HG02798 (cell line): Measurements from ENCODE around the gene PRM2.

ENCODE experiments used
- ATAC-seq: cut with Tn5 transposase; IDR thresholded peaks from one replicate; pipeline ENCODE4 v1.9.1; 2021; ENCODE audit warnings: mild to moderate bottlenecking; ENCODE audit not compliant: unreplicated experiment, poor library complexity

Gene PRM2

GRCh38 chr16:11276143-11276895 is at the start of gene PRM2:
Gene PRM2, minus strand, starts transcription at chr16:11276480. Its CDS starts 110 bp downstream, at chr16:11276370.
- ATAC-seq, result no peak

DNA sequence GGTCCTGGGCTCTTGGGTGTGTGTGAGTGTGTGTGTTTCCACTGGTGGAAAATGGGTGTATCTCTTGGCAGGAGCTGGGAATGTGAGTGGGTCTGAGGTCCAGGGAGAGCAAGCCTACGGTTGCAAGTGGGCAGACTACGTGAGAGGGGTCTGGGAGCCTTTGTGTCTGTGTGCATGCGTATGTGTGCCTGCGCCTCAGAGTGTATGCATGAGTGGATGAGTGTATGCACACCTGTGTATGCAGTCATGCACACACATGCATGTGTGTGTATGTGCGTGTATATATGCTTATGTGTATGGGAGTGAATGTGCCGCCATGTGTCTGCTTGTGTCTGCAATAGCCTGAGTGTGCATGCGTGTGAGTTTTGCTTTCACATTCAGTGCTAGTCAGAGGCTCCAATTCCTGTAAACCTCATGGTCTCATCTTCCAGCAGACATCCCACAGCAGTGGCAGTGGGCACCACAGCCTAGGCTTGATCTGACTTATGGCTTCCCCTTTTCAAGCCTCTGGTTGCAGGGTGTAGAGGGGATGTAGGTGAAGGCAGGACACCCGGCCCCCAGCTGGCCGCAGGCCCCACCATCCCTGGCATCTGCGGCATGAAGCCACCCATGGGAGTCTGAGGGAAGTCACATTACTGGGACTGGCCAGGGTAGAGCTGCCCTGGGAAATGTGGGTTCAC is 49.3 kb upstream of the PRM2 start:
- ATAC-seq, result no peak

DNA sequence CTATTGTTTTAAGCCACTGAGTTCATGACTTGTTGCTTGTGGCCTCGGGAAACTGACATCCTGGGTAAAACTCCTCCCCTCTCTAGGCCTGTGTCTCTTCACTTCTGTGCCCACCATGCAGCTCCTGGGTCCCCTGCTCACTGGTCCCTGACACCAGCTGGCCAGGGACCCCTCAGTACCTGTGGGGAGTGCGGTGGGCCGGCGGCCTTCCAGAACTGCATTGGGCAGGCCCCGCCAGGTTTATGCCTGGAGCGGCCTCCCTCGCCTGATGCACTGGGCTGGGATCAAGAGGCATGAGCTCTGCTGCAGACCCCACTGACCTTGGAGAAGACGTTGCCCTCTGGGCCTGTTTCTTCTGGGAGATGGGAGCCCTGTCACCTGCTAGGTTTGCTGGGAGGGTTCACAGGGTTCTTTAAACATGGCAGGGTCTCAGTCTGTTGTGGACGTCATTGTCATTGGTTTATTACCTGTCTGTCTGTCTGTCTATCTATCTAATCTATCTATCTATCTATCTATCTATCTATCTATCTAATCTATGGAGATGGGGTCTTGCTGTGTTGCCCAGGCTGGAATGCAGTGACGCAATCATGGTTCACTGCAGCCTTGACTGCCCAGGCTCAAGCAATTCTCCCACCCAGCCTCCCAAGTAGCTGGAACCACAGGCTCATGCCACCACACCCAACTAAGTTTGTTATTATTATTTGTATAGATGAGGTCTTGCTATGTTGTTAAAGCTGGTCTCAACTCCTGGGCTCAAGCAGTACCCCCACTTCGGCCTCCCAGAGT is 47.5 kb upstream of the PRM2 start:
- ATAC-seq, result no peak

DNA sequence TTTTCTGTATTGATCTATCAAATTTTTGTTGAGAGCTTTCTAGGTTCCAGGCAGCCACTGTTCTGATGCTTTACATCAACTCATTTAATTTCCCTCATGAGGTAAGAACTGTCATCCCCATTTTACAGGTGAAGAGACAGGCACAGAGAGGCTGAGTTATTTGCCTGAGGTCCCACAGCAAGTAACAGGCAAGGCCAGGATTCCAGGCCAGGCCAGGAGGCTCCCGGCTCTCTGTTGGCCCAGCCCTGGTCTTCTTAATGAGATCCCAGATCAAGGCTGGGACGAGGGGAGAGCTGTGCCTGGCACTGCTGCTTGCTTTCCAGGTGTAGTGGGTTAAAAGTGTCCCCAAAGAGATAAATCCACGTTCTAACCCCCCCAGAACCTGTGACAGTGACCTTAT is 46.5 kb upstream of the PRM2 start:
- ATAC-seq, result no peak

- no peak for ATAC-seq
Observed at GRCh38 chr16:11321662-11322061, 45.4 kb upstream of the PRM2 start.

- ATAC-seq, result no peak
Observed at GRCh38 chr16:11320170-11320569, 43.9 kb upstream of the PRM2 start.

GRCh38 chr16:11319529-11320146 is 43.4 kb upstream of the PRM2 start:
- ATAC-seq, result no peak

DNA sequence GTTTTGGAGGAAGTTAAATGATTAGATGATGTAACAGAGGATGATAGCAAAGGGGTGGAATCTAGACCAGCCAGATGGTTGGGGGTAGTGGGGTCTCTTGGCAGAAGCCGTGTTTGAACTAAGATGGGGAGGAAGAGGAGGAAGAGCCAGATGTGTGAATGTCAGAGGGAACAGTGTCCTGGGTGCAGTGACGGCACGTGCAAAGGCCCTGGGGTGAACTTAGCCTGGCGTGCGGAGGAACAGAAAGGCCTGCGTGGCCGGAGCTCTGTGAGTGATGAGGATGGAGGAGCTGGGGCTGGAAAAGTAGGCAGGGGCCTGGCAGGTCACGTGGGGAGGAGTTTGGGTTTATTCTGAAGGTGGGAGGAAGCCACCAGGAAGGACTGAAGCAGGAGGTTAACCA is 42.5 kb upstream of the PRM2 start:
- no peak for ATAC-seq

DNA sequence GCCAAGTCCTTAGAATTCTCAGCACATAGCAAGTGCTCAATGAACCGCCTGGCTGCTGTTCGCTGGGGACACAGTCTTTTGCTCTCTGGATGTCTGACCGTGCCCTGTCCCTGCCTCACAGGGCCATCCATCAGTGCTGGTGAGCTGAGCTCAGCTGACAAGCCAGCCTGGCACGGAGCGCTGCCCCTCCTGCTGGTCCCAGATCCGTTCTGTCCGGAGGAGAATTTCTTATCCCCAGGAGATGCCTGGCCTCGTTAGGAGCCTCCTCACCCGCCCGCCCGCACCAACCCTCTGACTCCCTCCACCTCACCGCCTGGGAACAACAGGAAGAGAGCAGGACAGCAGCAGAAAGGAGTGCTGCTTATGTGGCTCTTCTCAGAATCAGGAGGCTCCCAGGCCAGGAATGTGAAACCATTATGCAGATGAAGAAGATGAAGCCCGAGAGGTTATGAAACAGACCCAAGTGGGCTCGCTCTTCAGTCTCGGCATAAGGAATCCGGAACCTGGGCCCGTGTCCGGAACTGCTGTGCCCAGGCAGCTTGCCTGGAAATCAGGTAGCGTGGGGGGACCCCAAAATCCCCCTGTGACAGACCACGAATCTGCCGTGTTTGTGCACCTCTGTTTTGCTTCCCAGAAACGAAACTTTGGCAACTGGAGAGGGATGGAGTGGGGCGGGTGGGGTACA is 40.2 kb upstream of the PRM2 start:
- ATAC-seq, result no peak

- no peak for ATAC-seq
Observed at GRCh38 chr16:11315510-11315909, 39.2 kb upstream of the PRM2 start.

- ATAC-seq, result no peak
Observed at GRCh38 chr16:11314309-11314894, 38.1 kb upstream of the PRM2 start.

- no peak for ATAC-seq
Observed at GRCh38 chr16:11313493-11314308, 37.4 kb upstream of the PRM2 start.

GRCh38 chr16:11312718-11313492 is 36.6 kb upstream of the PRM2 start:
- no peak for ATAC-seq

- ATAC-seq, result peak; percentile 36
Observed at GRCh38 chr16:11310997-11311561, 34.8 kb upstream of the PRM2 start.

GRCh38 chr16:11310634-11310977 is 34.3 kb upstream of the PRM2 start:
- no peak for ATAC-seq

GRCh38 chr16:11309895-11310633 is 33.8 kb upstream of the PRM2 start:
- peak; percentile 48 for ATAC-seq
